Stimulated activated CD4-positive, alpha-beta T cell treated with anti-CD3 and anti-CD28 coated beads, Interleukin-1b, Interleukin-23, amount 100 ng/mL, for 1 hour (primary cell): ENCODE data around the gene CLDN1.
"Not testable (repeated sequence)": the region's sequence is repeated elsewhere in the genome, so short reads cannot be mapped to it uniquely, and the experiment has no call there.

ENCODE experiments used
- DNase-seq, 2 donors: peaks; one replicate each; pipeline ENCODE4 v3.0.0-alpha.2; 2020; ENCODE audit warnings: low read depth in 2 of 2

The CLDN1 gene

GRCh38 chr3:190293621-190294020 lies 28.6 kb downstream of the CLDN1 start:
- DNase-seq: no peak

- no peak for DNase-seq
Measured at GRCh38 chr3:190291994-190292584, 30.2 kb downstream of the CLDN1 start.

- DNase-seq: no peak
Measured at GRCh38 chr3:190289989-190290388, 32.3 kb downstream of the CLDN1 start.

- no peak for DNase-seq
Measured at GRCh38 chr3:190288836-190289235, 33.4 kb downstream of the CLDN1 start.

GRCh38 chr3:190286014-190286413 lies 36.2 kb downstream of the CLDN1 start:
- no peak for DNase-seq

GRCh38 chr3:190281308-190282051 lies 40.8 kb downstream of the CLDN1 start:
- no peak for DNase-seq

GRCh38 chr3:190279690-190280089 lies 42.6 kb downstream of the CLDN1 start:
- DNase-seq: no peak

GRCh38 chr3:190272747-190273146 lies 49.5 kb downstream of the CLDN1 start:
- DNase-seq: no peak

GRCh38 chr3:190269101-190269500 lies 53.1 kb downstream of the CLDN1 start:
- DNase-seq: no peak

GRCh38 chr3:190267464-190267863 lies 54.8 kb downstream of the CLDN1 start:
- DNase-seq: not testable (repeated sequence)

GRCh38 chr3:190266913-190267290 lies 55.3 kb downstream of the CLDN1 start:
- DNase-seq: no peak

- DNase-seq: no peak
Measured at GRCh38 chr3:190266265-190266912, 55.9 kb downstream of the CLDN1 start.

- DNase-seq: no peak
Measured at GRCh38 chr3:190265796-190266195, 56.5 kb downstream of the CLDN1 start.

GRCh38 chr3:190265126-190265525 lies 57.1 kb downstream of the CLDN1 start:
- no peak for DNase-seq

GRCh38 chr3:190261740-190262139 lies 60.5 kb downstream of the CLDN1 start:
- no peak for DNase-seq

- no peak for DNase-seq
Measured at GRCh38 chr3:190261015-190261414, 61.2 kb downstream of the CLDN1 start.

GRCh38 chr3:190260301-190260700 lies 61.9 kb downstream of the CLDN1 start:
- no peak for DNase-seq

GRCh38 chr3:190258634-190259033 lies 63.6 kb downstream of the CLDN1 start:
- no peak for DNase-seq
